GM13977 (cell line): ENCODE measurements around the gene FERMT3.

ENCODE experiments used
- DNase-seq: peaks from one replicate; pipeline ENCODE4 v3.0.0; 2012; ENCODE audit warnings: low spot score
- CTCF ChIP-seq: IDR thresholded peaks from 2 replicates; pipeline ENCODE4 v1.5.1; 2012; ENCODE audit warnings: mild to moderate bottlenecking, control low read depth; ENCODE audit not compliant: insufficient read depth; ENCODE audit errors: extremely low read depth, missing control alignments
- in situ Hi-C: fragments of 300-500 bp; cut with MboI; formaldehyde crosslinking; loops from one replicate; pipeline ENCODE4 v1.12.0; 2022; ENCODE audit warnings: low sequenced_read_pairs, low pct_unique_long_range_greater_than_20kb, mixed read lengths, inconsistent platforms; ENCODE audit not compliant: unreplicated experiment

The FERMT3 gene

GRCh38 chr11:64178951-64179639, 27.4 kb upstream of the FERMT3 start:
- TF ChIP-seq CTCF: no peak
- in situ Hi-C loops: no loop called here
- no peak for DNase-seq

DNA sequence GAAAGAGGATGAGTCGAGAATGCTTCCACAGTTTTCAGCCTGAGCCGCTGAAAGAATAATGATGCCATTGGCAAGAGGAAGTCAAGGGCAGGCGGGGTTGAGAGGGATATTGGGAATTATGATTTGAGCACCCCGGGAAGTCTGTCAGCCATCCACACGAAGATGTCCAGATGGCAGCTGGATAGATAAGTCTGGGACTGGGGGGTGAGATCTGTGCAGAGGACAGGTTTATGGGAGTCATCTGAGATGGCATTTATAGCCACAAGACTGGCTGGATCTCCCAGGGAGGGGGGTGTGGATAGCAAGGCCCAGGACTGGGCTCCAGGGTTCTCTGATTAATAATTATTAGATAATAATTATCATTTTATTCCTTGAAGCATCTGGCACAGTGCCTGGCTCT, 25.6 kb upstream of the FERMT3 start:
- no peak for TF ChIP-seq CTCF
- in situ Hi-C loops: no loop called here
- DNase-seq: no peak

DNA sequence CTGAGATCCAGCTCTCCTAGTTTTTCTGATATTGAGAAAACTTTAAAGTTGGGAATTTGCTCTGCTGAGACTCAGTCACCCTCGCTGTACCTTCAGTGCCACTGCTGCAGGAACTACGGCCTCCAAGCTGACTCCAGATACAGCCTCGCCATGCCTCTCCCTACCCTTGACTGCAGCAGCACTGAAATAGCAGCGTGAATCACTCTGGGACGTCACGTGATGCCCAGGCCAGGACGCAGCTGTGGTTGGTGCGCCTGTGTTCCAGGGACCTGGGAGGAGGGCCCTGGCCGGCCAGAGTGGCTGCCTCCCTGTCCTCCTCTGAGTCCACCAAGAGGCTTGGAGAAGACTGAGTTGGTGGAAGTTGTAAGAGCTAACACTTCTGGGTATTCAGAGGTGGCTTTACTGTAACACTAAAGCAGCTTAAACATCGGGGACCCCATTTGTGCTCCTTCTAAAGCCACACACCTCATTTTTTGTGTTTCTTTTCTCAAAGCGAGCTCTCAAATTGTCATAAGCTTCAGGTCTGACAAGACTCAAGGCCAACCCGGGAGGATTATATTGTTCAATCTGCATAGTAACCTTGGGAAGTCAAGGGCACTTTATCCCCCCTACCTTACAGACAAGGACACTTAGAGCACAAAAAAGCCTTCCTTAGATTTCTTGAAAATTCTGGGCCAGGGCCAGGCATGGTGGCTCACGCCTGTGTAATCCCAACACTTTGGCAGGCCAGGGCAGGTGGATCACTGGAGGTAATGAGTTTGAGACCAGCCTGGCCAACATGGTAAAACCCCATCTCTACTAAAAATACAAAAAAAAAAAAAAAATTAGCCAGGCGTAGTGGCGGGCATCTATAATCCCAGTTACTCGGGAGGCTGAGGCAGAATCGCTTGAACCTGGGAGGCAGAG, 24.8 kb upstream of the FERMT3 start:
- in situ Hi-C loops: no loop called here
- TF ChIP-seq CTCF: no peak
- peak; percentile 60 for DNase-seq

DNA sequence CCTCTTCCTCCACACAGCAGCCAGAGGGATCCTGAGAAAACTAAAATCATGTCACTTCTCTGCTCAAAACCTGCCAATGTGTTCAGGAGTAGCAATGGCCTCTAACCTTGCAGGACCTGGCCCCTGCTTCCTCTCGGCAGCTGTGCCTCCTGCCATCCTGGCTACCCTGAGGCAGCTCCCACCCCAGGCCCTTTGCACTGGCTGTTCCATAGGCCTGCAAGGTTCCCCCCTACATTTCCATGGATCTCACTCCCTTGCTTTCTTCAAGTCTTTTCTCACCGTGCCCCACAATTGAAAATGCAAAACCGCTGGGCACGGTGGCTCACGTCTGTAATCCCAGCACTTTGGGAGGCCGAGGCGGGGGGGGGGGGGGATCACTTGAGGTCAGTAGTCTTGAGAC, 22.6 kb upstream of the FERMT3 start:
- no peak for TF ChIP-seq CTCF
- in situ Hi-C loops: no loop called here
- DNase-seq: no peak

- in situ Hi-C loops: no loop called here
- peak; percentile 63 for DNase-seq
- TF ChIP-seq CTCF: no peak
Measured at GRCh38 chr11:64185175-64185692, 21.3 kb upstream of the FERMT3 start.

DNA sequence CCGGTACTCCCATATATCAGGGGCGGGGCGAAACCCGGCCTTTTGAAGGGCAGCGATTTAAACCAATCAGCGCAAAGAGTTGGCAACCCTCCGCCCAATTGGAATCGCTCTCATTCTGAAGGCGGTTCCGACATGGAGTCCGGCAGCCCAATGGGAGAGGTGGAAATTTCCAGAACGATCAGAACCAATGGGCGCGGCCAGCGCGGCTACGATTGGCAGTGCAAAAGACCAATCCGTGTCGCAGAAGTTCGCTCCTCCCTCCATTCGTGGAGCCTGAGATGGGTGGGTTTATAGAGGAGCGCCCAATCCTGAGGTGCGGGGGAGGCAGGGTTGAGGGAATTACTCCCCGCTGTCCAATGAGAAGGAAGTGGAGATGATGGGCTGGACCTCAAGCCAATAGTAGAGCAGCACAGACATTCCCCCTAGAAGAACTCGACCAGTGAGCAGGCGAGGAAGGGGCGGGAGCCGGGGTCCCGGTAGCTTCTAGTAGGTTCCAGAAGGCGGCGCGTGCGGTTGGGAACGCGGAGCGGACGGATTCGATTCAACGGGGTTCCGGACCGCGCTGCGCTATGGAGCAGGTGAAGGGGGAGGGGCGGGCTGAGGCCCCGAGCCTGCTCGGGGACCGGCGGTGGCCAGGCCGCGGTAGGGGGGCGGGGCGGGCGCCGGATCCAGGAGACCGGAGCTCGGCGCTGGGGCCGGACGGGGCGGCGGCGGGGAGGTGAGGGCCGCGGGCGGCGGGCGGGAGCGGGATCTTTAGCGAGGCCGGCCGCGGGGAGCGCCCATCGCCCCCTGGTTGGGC, 20.6 kb upstream of the FERMT3 start, which contains the start of gene STIP1:
Gene STIP1, plus strand, starts transcription at position 479 of the 799 bp plus-strand sequence. Its CDS starts 91 bp downstream, at position 570.
- in situ Hi-C loops: no loop called here
- DNase-seq: peak; percentile 99

More for the DNA sequence above, 20.6 kb upstream of the FERMT3 start, which contains the start of gene STIP1:
- peak; percentile 43 for TF ChIP-seq CTCF
